GM23248 (cell line): Measurements from ENCODE around the gene OBP2A. TPM values are rescaled to one million over a fixed set of nuclear protein-coding genes. Genes with fewer than 3 reads are reported as not detected.

Experiments
- DNase-seq: peaks from one replicate; pipeline ENCODE4 v3.0.0-alpha.2; 2015
- H2AFZ ChIP-seq: fragments of 200-600 bp; sonication (generic); 2 replicates; pipeline ENCODE4 v1.6.1; 2016; ENCODE audit warnings: antibody characterized with exemption
- H3F3A ChIP-seq: fragments of 200-600 bp; sonication (generic); 2 replicates; pipeline ENCODE4 v1.6.1; 2016; ENCODE audit warnings: mild to moderate bottlenecking, antibody characterized with exemption, mixed run types; ENCODE audit not compliant: insufficient read depth
- H3K27ac ChIP-seq: fragments of 200-600 bp; sonication (generic); 2 replicates; pipeline ENCODE4 v1.5.1; 2016; ENCODE audit warnings: mild to moderate bottlenecking
- H3K27me3 ChIP-seq: fragments of 200-600 bp; sonication (generic); replicated peaks from 2 replicates; pipeline ENCODE4 v1.6.1; 2016; ENCODE audit warnings: mild to moderate bottlenecking; ENCODE audit not compliant: insufficient read depth
- H3K36me3 ChIP-seq: fragments of 200-600 bp; sonication (generic); 2 replicates; pipeline ENCODE4 v1.6.1; 2016; ENCODE audit warnings: low read depth, mild to moderate bottlenecking
- H3K4me1 ChIP-seq: fragments of 200-600 bp; sonication (generic); 2 replicates; pipeline ENCODE4 v1.6.1; 2016; ENCODE audit warnings: mild to moderate bottlenecking; ENCODE audit not compliant: insufficient read depth
- H3K4me2 ChIP-seq: fragments of 200-600 bp; sonication (generic); one replicate; pipeline ENCODE4 v1.6.1; 2016; ENCODE audit warnings: mild to moderate bottlenecking; ENCODE audit not compliant: unreplicated experiment
- H3K4me3 ChIP-seq: fragments of 200-600 bp; sonication (generic); 2 replicates; pipeline ENCODE4 v1.5.1; 2016; ENCODE audit warnings: mild to moderate bottlenecking
- H3K79me2 ChIP-seq: fragments of 200-600 bp; sonication (generic); 2 replicates; pipeline ENCODE4 v1.6.1; 2016; ENCODE audit warnings: mild to moderate bottlenecking; ENCODE audit not compliant: insufficient read depth
- H3K9ac ChIP-seq: fragments of 200-600 bp; sonication (generic); 2 replicates; pipeline ENCODE4 v1.6.1; 2016; ENCODE audit warnings: mild to moderate bottlenecking
- H3K9me2 ChIP-seq: fragments of 200-600 bp; sonication (generic); 2 replicates; pipeline ENCODE4 v1.6.1; 2016; ENCODE audit warnings: mixed run types, mild to moderate bottlenecking, moderate library complexity; ENCODE audit not compliant: insufficient read depth
- H3K9me3 ChIP-seq: fragments of 200-600 bp; sonication (generic); one replicate; pipeline ENCODE4 v1.6.1; 2017; ENCODE audit warnings: low read depth
- H4K20me1 ChIP-seq: fragments of 200-600 bp; sonication (generic); 2 replicates; pipeline ENCODE4 v1.6.0; 2016; ENCODE audit not compliant: insufficient read depth
- EZH2 ChIP-seq: fragments of 200-600 bp; sonication (generic); IDR thresholded peaks from 2 replicates; pipeline ENCODE4 v1.6.1; 2018; ENCODE audit warnings: antibody characterized with exemption, mild to moderate bottlenecking; ENCODE audit not compliant: insufficient read depth, poor library complexity, severe bottlenecking
- EZH2phosphoT487 ChIP-seq: fragments of 200-600 bp; sonication (generic); IDR thresholded peaks from 2 replicates; pipeline ENCODE4 v1.6.1; 2018; ENCODE audit warnings: antibody characterized with exemption, moderate library complexity, mild to moderate bottlenecking, low read depth; ENCODE audit not compliant: insufficient read depth
- WGBS, 2 experiments: methylation state at CpG; one replicate each; pipeline ENCODE4 v1.1.6; 2015 to 2017; ENCODE audit warnings: low lambda C conversion rate in 2 of 2, low coverage in 1 of 2; ENCODE audit errors: missing lambda C conversion rate in 2 of 2; 5-methylcytosine and 5-hydroxymethylcytosine counted together
- in situ Hi-C: fragments of 300-500 bp; cut with MboI; formaldehyde crosslinking; loops from 2 replicates; pipeline ENCODE4 v1.15.0; 2020
- polyA plus RNA-seq: library from polyadenylated mRNA; unstranded; fragments of >200 nt; fragmentation: Nextera tagmentation; extraction: Ambion mirVana; gene quantifications from 2 replicates; pipeline ENCODE4 v1.2.1, GENCODE V29; 2016
- total RNA-seq: library from RNA; depleted of rRNA; stranded (reverse); fragments of >200 nt; shearing (Covaris generic); gene quantifications from 2 replicates; pipeline ENCODE4 v1.2.3, GENCODE V29; 2014

OBP2A gene
- total and polyA plus RNA-seq, 2 experiments from 2014 or later, result not detected

DNA sequence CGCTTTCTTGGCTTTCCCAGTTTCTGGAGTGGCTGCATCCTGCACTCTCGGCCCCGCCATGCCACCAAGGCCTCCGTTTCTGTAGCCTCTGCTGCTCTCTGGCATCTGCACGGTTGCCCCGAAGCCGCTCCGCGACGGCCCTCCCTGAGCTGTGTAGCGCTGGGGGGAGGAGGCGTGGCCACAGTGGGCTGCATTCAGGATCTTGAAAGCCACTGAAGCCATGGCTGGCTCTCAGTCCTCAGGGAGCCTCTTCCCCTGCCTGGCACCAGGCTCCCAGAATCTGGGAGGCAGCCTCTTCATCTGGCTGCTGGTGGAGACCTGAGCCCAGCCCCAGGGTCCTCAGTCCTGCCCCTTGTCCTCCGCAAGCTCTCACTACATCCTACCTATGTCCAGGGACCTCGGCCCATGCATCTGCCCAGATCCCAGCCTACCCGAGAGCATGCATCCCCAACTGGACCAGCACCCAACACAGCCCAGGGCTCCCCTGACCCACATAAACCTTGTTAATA is 40.7 kb downstream of the OBP2A start:
- no peak overlapping the region for H2AFZ ChIP-seq
- 49 to 66% methylated on average over 15 of the region's 15 CpGs for WGBS, 2 experiments
- H3K9ac ChIP-seq, result no peak overlapping the region
- H3K4me2 ChIP-seq, result no peak overlapping the region
- H3K27ac ChIP-seq, result no peak overlapping the region
- no peaks in the 10 kb centered on the region for H3K9me3 ChIP-seq
- H3F3A ChIP-seq, result no peaks in the 10 kb centered on the region
- no peak overlapping the region for H3K4me3 ChIP-seq
- 0 out of 2 replicates have a peak, but pooled peaks cover 4% of the 10 kb centered on the region for H3K27me3 ChIP-seq
- no peaks in the 10 kb centered on the region for H3K79me2 ChIP-seq
- in situ Hi-C loops, result no loop called here
- no peaks in the 10 kb centered on the region for H3K9me2 ChIP-seq
- H3K4me1 ChIP-seq, result no peaks in the 10 kb centered on the region
- H3K36me3 ChIP-seq, result no peaks in the 10 kb centered on the region
- no peaks in the 10 kb centered on the region for H4K20me1 ChIP-seq
- DNase-seq, result no peak
- TF ChIP-seq EZH2 (no peak), EZH2phosphoT487 (no peak)

DNA sequence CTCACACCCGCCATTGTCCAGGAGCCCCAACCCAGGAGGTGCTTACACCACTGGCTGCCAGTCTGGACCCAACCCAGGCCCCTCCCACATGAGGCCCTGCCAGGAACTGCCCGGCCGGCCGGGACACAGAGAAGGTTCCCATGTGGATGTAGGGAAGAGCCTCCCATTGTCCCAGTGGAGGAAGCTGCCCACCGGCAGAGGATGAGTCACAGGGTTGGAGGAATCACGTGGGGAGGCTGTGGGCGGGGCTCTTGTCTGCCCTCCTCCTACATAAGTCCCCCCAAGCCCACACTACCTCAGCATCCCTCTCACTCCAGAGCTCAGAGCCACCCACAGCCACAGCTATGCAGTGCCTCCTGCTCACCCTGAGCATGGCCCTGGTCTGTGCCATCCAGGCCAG is 41.7 kb downstream of the OBP2A start:
- Histone ChIP-seq H3K36me3 (no peaks in the 10 kb centered on the region), H3K4me3 (no peak overlapping the region), H3K9me3 (no peaks in the 10 kb centered on the region), H3K27me3 (0 out of 2 replicates have a peak, but pooled peaks cover 4% of the 10 kb centered on the region), H3F3A (no peaks in the 10 kb centered on the region), H3K9ac (no peak overlapping the region), H3K9me2 (no peaks in the 10 kb centered on the region), H3K4me2 (no peak overlapping the region), H3K27ac (no peak overlapping the region), H3K4me1 (no peaks in the 10 kb centered on the region), H4K20me1 (no peaks in the 10 kb centered on the region), H2AFZ (no peak overlapping the region), H3K79me2 (no peaks in the 10 kb centered on the region)
- no peak for DNase-seq
- WGBS, 2 experiments, result no CpG with 5 or more reads among the region's 7 CpGs
- in situ Hi-C loops, result no loop called here
- TF ChIP-seq EZH2phosphoT487 (no peak), EZH2 (no peak)

DNA sequence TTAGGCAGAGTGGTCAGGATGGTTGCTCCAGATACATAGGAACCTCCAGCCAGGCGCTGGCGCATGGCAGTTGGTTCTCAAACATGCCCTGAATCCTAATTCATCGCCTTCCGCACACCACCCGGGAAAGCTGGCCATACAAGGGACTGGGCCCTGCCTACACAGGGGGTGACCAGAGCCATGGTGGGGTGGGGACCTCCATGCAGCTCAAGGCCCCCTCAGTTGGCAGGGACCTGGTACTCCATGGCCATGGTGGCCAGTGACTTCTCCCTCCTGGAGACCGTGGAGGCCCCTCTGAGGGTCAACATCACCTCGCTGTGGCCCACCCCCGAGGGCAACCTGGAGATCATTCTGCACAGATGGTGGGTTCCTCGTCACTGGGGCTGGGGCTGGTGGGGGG is 42.4 kb downstream of the OBP2A start:
- Histone ChIP-seq H3K4me1 (no peaks in the 10 kb centered on the region), H3K9me3 (no peaks in the 10 kb centered on the region), H3K36me3 (no peaks in the 10 kb centered on the region), H3K27me3 (peaks cover 6% of the 10 kb centered on the region; the same call in 1 of the 2 replicates), H3K4me2 (no peak overlapping the region), H3K9me2 (no peaks in the 10 kb centered on the region), H3F3A (no peaks in the 10 kb centered on the region), H2AFZ (no peak overlapping the region), H4K20me1 (no peaks in the 10 kb centered on the region), H3K9ac (no peak overlapping the region), H3K4me3 (no peak overlapping the region), H3K27ac (no peak overlapping the region), H3K79me2 (no peaks in the 10 kb centered on the region)
- TF ChIP-seq EZH2 (no peak), EZH2phosphoT487 (no peak)
- 59 to 64% methylated on average over 9 of the region's 9 CpGs for WGBS, 2 experiments
- no peak for DNase-seq
- in situ Hi-C loops, result no loop called here

DNA sequence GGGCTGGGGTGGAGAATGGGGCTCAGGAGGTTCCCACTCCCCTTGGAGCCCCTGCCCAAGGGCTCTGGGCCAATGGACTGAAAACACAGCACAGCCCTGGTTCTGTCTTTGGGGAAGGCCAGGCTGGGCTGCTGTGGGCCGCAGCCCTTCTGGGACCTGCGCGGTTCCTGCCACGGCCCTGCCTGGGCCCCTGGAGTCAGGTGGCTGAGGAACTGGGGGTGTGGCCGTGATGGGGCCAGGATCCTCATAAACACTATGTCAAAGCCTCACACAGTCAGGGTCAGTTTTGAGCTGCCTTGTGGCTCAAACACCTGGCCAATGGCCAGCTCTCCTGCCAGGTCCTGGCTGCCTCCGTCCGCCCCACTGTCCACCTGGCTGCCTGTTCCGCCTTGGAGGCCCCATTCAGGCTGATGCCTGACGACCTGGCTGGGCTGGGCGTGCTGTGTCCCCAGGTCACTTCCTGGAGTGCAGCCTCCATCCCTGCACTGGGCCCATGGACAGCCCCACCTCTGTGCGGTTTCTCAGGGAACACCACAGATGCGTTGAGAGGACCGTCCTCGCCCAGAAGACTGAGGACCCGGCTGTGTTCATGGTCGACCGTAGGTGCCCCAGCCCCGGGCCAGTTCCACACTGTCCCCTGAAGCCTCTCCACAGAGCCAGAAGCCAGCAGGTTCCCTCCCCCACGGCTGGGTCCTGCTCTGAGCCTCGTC is 43.1 kb downstream of the OBP2A start:
- Histone ChIP-seq H3K36me3 (no peaks in the 10 kb centered on the region), H3K79me2 (no peaks in the 10 kb centered on the region), H3K9me3 (no peaks in the 10 kb centered on the region), H3K9ac (no peak overlapping the region), H2AFZ (no peak overlapping the region), H3K4me2 (no peak overlapping the region), H3F3A (no peaks in the 10 kb centered on the region), H3K9me2 (no peaks in the 10 kb centered on the region), H4K20me1 (no peaks in the 10 kb centered on the region), H3K4me1 (no peaks in the 10 kb centered on the region), H3K27ac (no peak overlapping the region), H3K4me3 (no peak overlapping the region), H3K27me3 (peaks cover 13% of the 10 kb centered on the region; the same call in 1 of the 2 replicates)
- DNase-seq, result no peak
- in situ Hi-C loops, result no loop called here
- TF ChIP-seq EZH2, result no peak
- TF ChIP-seq EZH2phosphoT487, result no peak
- 59 to 63% methylated on average over 19 to 20 of the region's 20 CpGs for WGBS, 2 experiments
